Measurements from ENCODE around the gene SH3TC2. TPM values are rescaled to one million over a fixed set of nuclear protein-coding genes. Genes with fewer than 3 reads are reported as not detected.

The SH3TC2 gene
- total RNA-seq (1 to 10 TPM in 1 of 5 donors, under 1 TPM in 3, not detected in 1; under 0.01 to 3.1 (median 0.44) TPM), polyA plus RNA-seq (under 1 TPM; 0.06 to 0.75 (median 0.46) TPM)
- long read RNA-seq, donor 1: 0 reads
- long read RNA-seq, donor 2: 0 reads
- long read RNA-seq, donor 3: 0 reads
- long read RNA-seq, donor 4: 0 reads
- long read RNA-seq, donor 5: 0 reads
- long read RNA-seq, donor 6: 0 reads
- long read RNA-seq, donor 7: 0 reads
- long read RNA-seq, donor 8: 0 reads
- long read RNA-seq, donor 9: 0 reads
- long read RNA-seq, donor 10: 0 reads

- Histone ChIP-seq H3K36me3 (no peaks in the 10 kb centered on the region), H3K27ac (peak within 1 kb of the TSS; percentile 9 to 63 (median 41)), H3K27me3 (no peaks in the 10 kb centered on the region), H3K4me1 (peaks cover 0 to 19% (median 7%) of the 10 kb centered on the region in 4 donors), H3K4me3 (no peak within 1 kb of the TSS), H3K9me3 (no peaks in the 10 kb centered on the region)
- WGBS, 5 donors: 17 to 30% (median 21%) methylated on average over 3 to 9 of the region's 9 CpGs
- TF ChIP-seq POLR2A (IDR thresholded peaks at IDR 0.05) (no peak), CTCF (IDR thresholded peaks at IDR 0.05) (no peak), EP300 (IDR thresholded peaks at IDR 0.05) (no peak), POLR2AphosphoS5 (IDR thresholded peaks at IDR 0.05) (no peak)
- DNase-seq: peak; percentile 26 to 79
- intact Hi-C loops (cut with DNase I; ENCODE audit: low total_unique reads): no loop called here
Measured at GRCh38 chr5:149063017-149063687, at the start of gene SH3TC2. Gene SH3TC2, minus strand, starts transcription at chr5:149063062. Its CDS starts 40 bp downstream, at chr5:149063022.

GRCh38 chr5:149110406-149110805, 47.5 kb upstream of the SH3TC2 start:
- H3K4me3 ChIP-seq: no peak overlapping the region
- H3K27ac ChIP-seq: no peak overlapping the region
- H3K27me3 ChIP-seq: no peaks in the 10 kb centered on the region
- no peak for DNase-seq
- H3K9me3 ChIP-seq: no peaks in the 10 kb centered on the region
- TF ChIP-seq CTCF (IDR thresholded peaks at IDR 0.05): no peak
- TF ChIP-seq POLR2AphosphoS5 (IDR thresholded peaks at IDR 0.05): no peak
- no peak for TF ChIP-seq EP300 (IDR thresholded peaks at IDR 0.05)
- no peak for TF ChIP-seq POLR2A (IDR thresholded peaks at IDR 0.05)
- intact Hi-C loops (cut with DNase I; ENCODE audit: low total_unique reads): loop anchor here (10.0 kb wide), 1 partner anchor 376 kb away; no protein-coding TSS in a partner anchor
- no peaks in the 10 kb centered on the region for H3K36me3 ChIP-seq
- H3K4me1 ChIP-seq: peaks cover 0 to 6% (median 0%) of the 10 kb centered on the region in 4 donors
- WGBS, 5 donors: 84 to 86% (median 85%) methylated on average over 4 of the region's 4 CpGs

GRCh38 chr5:149108651-149109280, 45.9 kb upstream of the SH3TC2 start:
- intact Hi-C loops (cut with DNase I; ENCODE audit: low total_unique reads): no loop called here
- H3K36me3 ChIP-seq: no peaks in the 10 kb centered on the region

More at GRCh38 chr5:149108651-149109280, 45.9 kb upstream of the SH3TC2 start:
- 87 to 98% (median 88%) methylated on average over 2 of the region's 2 CpGs for WGBS, 5 donors
- Histone ChIP-seq H3K4me3 (no peak overlapping the region), H3K9me3 (no peaks in the 10 kb centered on the region), H3K27me3 (no peaks in the 10 kb centered on the region), H3K4me1 (no peaks in the 10 kb centered on the region), H3K27ac (no peak overlapping the region)
- DNase-seq: no peak
- TF ChIP-seq EP300 (IDR thresholded peaks at IDR 0.05): no peak
- no peak for TF ChIP-seq CTCF (IDR thresholded peaks at IDR 0.05)
- no peak for TF ChIP-seq POLR2A (IDR thresholded peaks at IDR 0.05)
- TF ChIP-seq POLR2AphosphoS5 (IDR thresholded peaks at IDR 0.05): no peak
